Lower leg skin (tissue), 3 donors: ENCODE measurements around the gene IPCEF1.

Experiments used
- CTCF ChIP-seq, 3 donors: fragments of 450-650 bp; IDR thresholded peaks; one replicate each; pipeline ENCODE4 v1.5.1; 2016; ENCODE audit warnings: antibody characterized with exemption in 3 of 3, mild to moderate bottlenecking in 3 of 3, moderate library complexity in 2 of 3
- POLR2A ChIP-seq, 2 donors: fragments of 450-650 bp; IDR thresholded peaks; one replicate each; pipeline ENCODE4 v1.6.1; 2016 to 2017; ENCODE audit warnings: antibody characterized with exemption in 2 of 2, mild to moderate bottlenecking in 1 of 2, moderate library complexity in 1 of 2

- TF ChIP-seq CTCF (IDR thresholded peaks at IDR 0.05), result no peak
- TF ChIP-seq POLR2A (IDR thresholded peaks at IDR 0.05), result no peak
Measured at GRCh38 chr6:154276810-154277628, 79.6 kb downstream of the IPCEF1 start.
